Right cardiac atrium (tissue), 5 donors: ENCODE data around the gene MCOLN1. TPM values are rescaled to one million over a fixed set of nuclear protein-coding genes. Genes with fewer than 3 reads are reported as not detected.

Experiments used
- ATAC-seq, 2 donors: fragments of 200-7000 bp; cut with Tn5 transposase; one replicate each; pipeline versions ENCODE4 v1.8.0 to v1.9.1; 2020; ENCODE audit warnings: moderate library complexity in 2 of 2, mild to moderate bottlenecking in 1 of 2
- DNase-seq, 3 donors: peaks; one replicate each; pipeline ENCODE4 v3.0.0-alpha.2; 2020
- H3K27ac ChIP-seq: one replicate; pipeline ENCODE4 v1.5.1; 2013; ENCODE audit warnings: mild to moderate bottlenecking, low read length, control low read depth, moderate library complexity
- H3K27me3 ChIP-seq: one replicate; pipeline ENCODE4 v1.6.1; 2013; ENCODE audit not compliant: control insufficient read depth, insufficient read depth
- H3K4me1 ChIP-seq: one replicate; pipeline ENCODE4 v1.6.1; 2013; ENCODE audit warnings: low read length; ENCODE audit not compliant: control insufficient read depth, insufficient read depth
- H3K4me3 ChIP-seq: one replicate; pipeline ENCODE4 v1.5.1; 2013; ENCODE audit warnings: low read length, control low read depth
- H3K9me3 ChIP-seq: one replicate; pipeline ENCODE4 v1.6.1; 2013; ENCODE audit warnings: low read length; ENCODE audit not compliant: control insufficient read depth
- WGBS: extraction: QIAGEN DNeasy Blood & Tissue Kit; methylation state at CpG from one replicate; pipeline ENCODE4 v1.1.7; 2013; 5-methylcytosine and 5-hydroxymethylcytosine counted together
- intact Hi-C, 4 donors: fragments of 100-400 bp; cut with DNase I; formaldehyde crosslinking; loops; one replicate each; pipeline versions ENCODE4 v1.11.0 to v1.14.0; 2022 to 2023
- polyA plus RNA-seq: library from polyadenylated mRNA; stranded (reverse); fragments of 200-250 nt; gene quantifications from one replicate; pipeline ENCODE4 v1.2.3, GENCODE V29; 2013
- total RNA-seq, 4 donors: library from RNA; stranded (reverse); fragmentation: NEBNext Ultra II Directional; extraction: Animal tissue kit (Norgen Biotek cat#: 25700); gene quantifications; one replicate each; pipeline ENCODE4 v1.2.1, GENCODE V29; 2021
- donor health status: healthy with polysubstance abuse.
- donor health status: DM: no; HTN: yes; CAD: no.
- donor health status: DM: no; HTN: no; CAD: no.
- donor health status: DM: no; HTN: yes; CAD: no; lungs with severe emphysema.
- donor health status: DM: yes; HTN: yes; CAD: no.

The MCOLN1 gene
- total and polyA plus RNA-seq, 5 donors, result 19.5 to 24.4 (median 21.3) TPM

- 38% methylated on average over 2 of the region's 2 CpGs for WGBS
- DNase-seq (peak in 1 of 3 donors; percentile 0), ATAC-seq (no peak)
- no peaks in the 10 kb centered on the region for H3K27me3 ChIP-seq
- no peak overlapping the region for H3K4me3 ChIP-seq
- H3K9me3 ChIP-seq, result no peaks in the 10 kb centered on the region
- H3K27ac ChIP-seq, result no peak overlapping the region
- intact Hi-C loops, result no loop called here
- no peaks in the 10 kb centered on the region for H3K4me1 ChIP-seq
Observed at GRCh38 chr19:7502552-7502951, 19.9 kb upstream of the MCOLN1 start.

- ATAC-seq, result no peak
- WGBS, result 87% methylated on average over 6 of the region's 6 CpGs
- no peaks in the 10 kb centered on the region for H3K4me1 ChIP-seq
- no peak for DNase-seq
- H3K9me3 ChIP-seq, result no peaks in the 10 kb centered on the region
- intact Hi-C loops, result no loop called here
- no peak overlapping the region for H3K27ac ChIP-seq
- no peaks in the 10 kb centered on the region for H3K27me3 ChIP-seq
- H3K4me3 ChIP-seq, result no peak overlapping the region
Observed at GRCh38 chr19:7504684-7505083, 17.7 kb upstream of the MCOLN1 start.

- DNase-seq, result peak in 1 of 3 donors; percentile 43
- intact Hi-C loops, result no loop called here
- no peaks in the 10 kb centered on the region for H3K27me3 ChIP-seq
- WGBS, result 48% methylated on average over 19 of the region's 19 CpGs
- no peak overlapping the region for H3K27ac ChIP-seq
- no peak for ATAC-seq
- no peaks in the 10 kb centered on the region for H3K9me3 ChIP-seq
- no peak overlapping the region for H3K4me3 ChIP-seq
- no peaks in the 10 kb centered on the region for H3K4me1 ChIP-seq
Observed at GRCh38 chr19:7505288-7505681, 17.1 kb upstream of the MCOLN1 start.

- WGBS, result 4% methylated on average over 33 of the region's 33 CpGs
- H3K4me3 ChIP-seq, result peak overlapping the region; percentile 0
- no peak overlapping the region for H3K27ac ChIP-seq
- ATAC-seq, result peak; percentile 51 to 57
- H3K27me3 ChIP-seq, result no peaks in the 10 kb centered on the region
- peak in 2 of 3 donors; percentile 66 to 81 for DNase-seq
- no peaks in the 10 kb centered on the region for H3K9me3 ChIP-seq
- intact Hi-C loops, result no loop called here
- H3K4me1 ChIP-seq, result no peaks in the 10 kb centered on the region
Observed at GRCh38 chr19:7505682-7506384, 16.6 kb upstream of the MCOLN1 start.

GRCh38 chr19:7506385-7507328 is 15.8 kb upstream of the MCOLN1 start:
- Histone ChIP-seq H3K4me3 (no peak overlapping the region), H3K27ac (no peak overlapping the region), H3K9me3 (no peaks in the 10 kb centered on the region), H3K27me3 (no peaks in the 10 kb centered on the region), H3K4me1 (no peaks in the 10 kb centered on the region)
- peak; percentile 92 to 95 for ATAC-seq
- intact Hi-C loops, result no loop called here
- 48% methylated on average over 20 of the region's 20 CpGs for WGBS
- DNase-seq, result peak; percentile 90 to 94 (median 92)

- Histone ChIP-seq H3K27me3 (no peaks in the 10 kb centered on the region), H3K9me3 (no peaks in the 10 kb centered on the region), H3K27ac (no peak overlapping the region), H3K4me3 (no peak overlapping the region), H3K4me1 (no peaks in the 10 kb centered on the region)
- intact Hi-C loops, result no loop called here
- ATAC-seq, result peak; percentile 63 to 82
- DNase-seq, result peak; percentile 88 to 90 (median 90)
- 44% methylated on average over 11 of the region's 11 CpGs for WGBS
Observed at GRCh38 chr19:7507884-7508283, 14.5 kb upstream of the MCOLN1 start.

- 15% methylated on average over 3 of the region's 3 CpGs for WGBS
- no peaks in the 10 kb centered on the region for H3K27me3 ChIP-seq
- DNase-seq (no peak), ATAC-seq (no peak)
- intact Hi-C loops, result no loop called here
- no peaks in the 10 kb centered on the region for H3K4me1 ChIP-seq
- H3K9me3 ChIP-seq, result no peaks in the 10 kb centered on the region
- no peak overlapping the region for H3K4me3 ChIP-seq
- H3K27ac ChIP-seq, result no peak overlapping the region
Observed at GRCh38 chr19:7509625-7510024, 12.8 kb upstream of the MCOLN1 start.

- no peak overlapping the region for H3K4me3 ChIP-seq
- intact Hi-C loops, result no loop called here
- no peaks in the 10 kb centered on the region for H3K27me3 ChIP-seq
- no peak for DNase-seq
- 56% methylated on average over 6 of the region's 6 CpGs for WGBS
- H3K27ac ChIP-seq, result no peak overlapping the region
- peaks cover 7% of the 10 kb centered on the region for H3K4me1 ChIP-seq
- no peaks in the 10 kb centered on the region for H3K9me3 ChIP-seq
- no peak for ATAC-seq
Observed at GRCh38 chr19:7512400-7512851, 10.0 kb upstream of the MCOLN1 start.

GRCh38 chr19:7513809-7514642 is 8.4 kb upstream of the MCOLN1 start:
- intact Hi-C loops, result no loop called here
- H3K4me1 ChIP-seq, result peaks cover 7% of the 10 kb centered on the region
- H3K9me3 ChIP-seq, result no peaks in the 10 kb centered on the region
- WGBS, result 82% methylated on average over 5 of the region's 5 CpGs
- DNase-seq, result no peak
- no peak for ATAC-seq
- no peaks in the 10 kb centered on the region for H3K27me3 ChIP-seq
- H3K4me3 ChIP-seq, result no peak overlapping the region
- no peak overlapping the region for H3K27ac ChIP-seq

- Histone ChIP-seq H3K9me3 (no peaks in the 10 kb centered on the region), H3K27ac (peak overlapping the region; percentile 93), H3K4me1 (peaks cover 7% of the 10 kb centered on the region), H3K4me3 (no peak overlapping the region), H3K27me3 (no peaks in the 10 kb centered on the region)
- ATAC-seq (peak; percentile 60 to 81), DNase-seq (peak; percentile 65 to 87 (median 81))
- intact Hi-C loops, result no loop called here
- WGBS, result 39% methylated on average over 13 of the region's 13 CpGs
Observed at GRCh38 chr19:7515110-7515644, 7.2 kb upstream of the MCOLN1 start.
